ENCODE data around the gene ZNF423. TPM values are rescaled to one million over a fixed set of nuclear protein-coding genes. Genes with fewer than 3 reads are reported as not detected.

ZNF423 gene
- total and polyA plus RNA-seq, 10 donors = 0.36 to 7.0 (median 3.7) TPM

DNA sequence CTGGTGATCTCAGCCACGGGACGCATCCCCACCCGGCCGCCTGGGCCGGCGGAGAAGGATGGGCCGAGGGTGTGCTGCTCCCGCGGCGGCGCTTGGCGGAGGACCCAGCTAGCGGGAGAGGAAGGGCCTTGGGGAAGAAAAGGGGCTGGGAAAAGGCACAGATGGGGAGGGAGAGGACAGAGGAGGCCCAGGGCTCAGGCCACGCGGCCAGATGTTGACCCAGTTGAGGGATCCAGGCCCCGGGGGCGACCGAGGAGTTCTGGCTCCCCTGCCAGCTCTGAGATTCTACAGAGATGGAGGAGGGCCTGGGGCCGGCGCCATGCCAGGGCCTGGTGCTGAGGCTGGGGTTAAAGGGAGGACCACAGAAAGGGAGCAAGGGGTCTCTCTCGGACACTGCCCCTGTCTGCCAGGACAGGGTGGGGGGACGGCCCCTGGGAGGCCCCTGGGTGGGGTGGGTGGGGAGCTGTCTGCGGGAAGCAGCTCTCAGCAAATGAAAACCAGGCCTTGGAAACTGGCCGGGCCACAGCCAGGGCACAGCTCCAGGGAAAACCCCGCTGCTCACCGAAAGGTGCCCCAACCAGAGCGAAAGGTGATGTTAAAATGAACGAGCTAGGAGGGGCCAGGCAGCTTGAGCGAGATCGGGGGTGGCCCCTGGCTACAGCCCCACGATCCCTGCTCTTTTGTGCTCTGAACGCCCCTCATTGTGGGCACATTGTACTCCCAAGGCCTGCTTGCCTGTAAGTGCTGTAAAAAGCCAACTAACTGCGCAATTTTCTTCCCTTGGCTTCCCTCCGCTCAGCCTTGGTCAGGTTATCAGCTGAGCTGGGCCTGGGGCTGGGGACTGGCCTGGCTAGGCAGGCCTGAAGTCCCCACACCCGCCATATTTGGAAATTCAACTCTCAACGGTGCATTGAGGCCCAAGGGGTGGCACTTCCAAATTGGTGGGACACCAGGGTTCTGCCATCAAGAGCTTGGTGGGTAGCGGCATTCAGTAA is 191.4 kb downstream of the ZNF423 start:
- DNase-seq = no peak
- no peaks in the 10 kb centered on the region for H3K9me3 ChIP-seq
- H3K27me3 ChIP-seq (replicated peaks in 1 of 7) = no peaks in the 10 kb centered on the region
- no peak overlapping the region for H3K4me3 ChIP-seq
- peak overlapping the region in 1 of 8 donors; percentile 43 for H3K27ac ChIP-seq
- peaks cover 0 to 12% (median 4%) of the 10 kb centered on the region in 6 donors for H3K4me1 ChIP-seq
- H3K36me3 ChIP-seq = no peaks in the 10 kb centered on the region
- intact Hi-C loops (cut with DNase I; ENCODE audit: low total_unique reads) = no loop called here
- 77 to 83% (median 81%) methylated on average over 32 to 37 of the region's 37 CpGs for WGBS, 5 donors
- TF ChIP-seq POLR2A (IDR thresholded peaks at IDR 0.05) (no peak), CTCF (IDR thresholded peaks at IDR 0.05 in 8 of 11, conservative IDR thresholded peaks at IDR 0.05 in 3 of 11) (no peak), POLR2AphosphoS5 (IDR thresholded peaks at IDR 0.05) (no peak)

GRCh38 chr16:49663081-49664065 is 192.5 kb downstream of the ZNF423 start:
- no peak for DNase-seq
- intact Hi-C loops (cut with DNase I; ENCODE audit: low total_unique reads) = no loop called here
- Histone ChIP-seq H3K9me3 (no peaks in the 10 kb centered on the region), H3K27ac (peak overlapping the region in 1 of 8 donors; percentile 43), H3K27me3 (replicated peaks in 1 of 7) (no peaks in the 10 kb centered on the region), H3K36me3 (no peaks in the 10 kb centered on the region), H3K4me3 (no peak overlapping the region), H3K4me1 (peaks cover 0 to 12% (median 4%) of the 10 kb centered on the region in 6 donors)
- TF ChIP-seq CTCF (IDR thresholded peaks at IDR 0.05 in 8 of 11, conservative IDR thresholded peaks at IDR 0.05 in 3 of 11) (no peak), POLR2A (IDR thresholded peaks at IDR 0.05) (no peak), POLR2AphosphoS5 (IDR thresholded peaks at IDR 0.05) (no peak)
- WGBS, 5 donors = 52 to 71% (median 65%) methylated on average over 26 to 28 of the region's 28 CpGs

DNA sequence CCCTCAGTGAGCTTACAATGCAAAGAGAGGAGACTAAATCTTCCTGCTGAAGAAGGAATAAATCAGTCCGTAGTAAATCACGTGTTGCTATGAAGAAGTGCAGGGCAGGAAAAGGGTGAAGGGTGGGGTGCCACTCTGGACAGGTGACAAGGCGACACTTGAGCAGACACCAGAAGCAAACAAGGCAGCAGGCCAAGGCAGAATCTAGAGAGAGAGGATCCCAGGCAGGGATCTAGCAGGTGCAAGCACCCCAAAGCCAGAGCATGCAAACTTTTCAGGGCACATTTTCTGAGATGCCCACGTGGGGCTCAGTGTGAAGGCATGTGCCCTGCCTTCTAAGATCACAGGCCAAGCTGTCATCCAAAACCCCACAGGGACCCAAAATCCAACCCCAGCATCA is 193.3 kb downstream of the ZNF423 start:
- peaks cover 0 to 12% (median 4%) of the 10 kb centered on the region in 6 donors for H3K4me1 ChIP-seq
- WGBS, 5 donors = 74 to 90% (median 80%) methylated on average over 4 of the region's 4 CpGs

More for the DNA sequence above, 193.3 kb downstream of the ZNF423 start:
- Histone ChIP-seq H3K9me3 (no peaks in the 10 kb centered on the region), H3K4me3 (no peak overlapping the region), H3K27me3 (replicated peaks in 1 of 7) (no peaks in the 10 kb centered on the region), H3K27ac (no peak overlapping the region), H3K36me3 (no peaks in the 10 kb centered on the region)
- TF ChIP-seq POLR2AphosphoS5 (IDR thresholded peaks at IDR 0.05) = no peak
- no peak for TF ChIP-seq CTCF (IDR thresholded peaks at IDR 0.05 in 8 of 11, conservative IDR thresholded peaks at IDR 0.05 in 3 of 11)
- TF ChIP-seq POLR2A (IDR thresholded peaks at IDR 0.05) = no peak
- intact Hi-C loops (cut with DNase I; ENCODE audit: low total_unique reads) = no loop called here
- DNase-seq = no peak
